ENCODE data around the gene PSMA3. TPM values are rescaled to one million over a fixed set of nuclear protein-coding genes. Genes with fewer than 3 reads are reported as not detected.
A peak's percentile ranks its signal among the peaks of the same experiment; 100 is the strongest.

Gene PSMA3
- total and polyA plus RNA-seq, 10 of the 15 experiments (the other 5 are each of a cell fraction or from before 2014, with no cell fraction given) = 142 to 936 (median 400) TPM

DNA sequence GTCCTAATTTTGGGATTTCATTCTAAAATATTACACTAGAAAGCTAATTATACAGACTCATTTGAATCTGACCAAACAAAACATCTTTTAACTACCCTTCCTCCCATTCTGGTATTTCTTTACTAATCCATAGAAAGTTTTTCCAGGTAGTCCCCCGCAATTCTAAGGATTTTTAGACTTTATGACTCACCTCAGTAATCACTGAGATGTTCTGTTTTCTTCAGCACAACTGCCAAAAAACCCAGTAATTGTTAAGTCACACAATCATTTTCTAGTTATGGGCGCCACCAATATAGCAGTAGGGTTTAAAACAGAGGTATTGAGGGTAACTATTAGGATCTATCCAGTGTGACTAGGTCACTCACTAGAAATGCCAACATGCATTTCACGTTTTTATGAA, 52.1 kb downstream of the PSMA3 start:
- ChIA-PET POLR2A (interaction anchor here (0.6 to 2.4 kb wide), 2 partner anchors 10 to 47 kb away, joined by 6 to 14 read pairs; no protein-coding TSS in a partner anchor), SMC1A (ENCODE audit: uncharacterized antibody, unreplicated experiment) (interaction anchor here (3.0 kb wide), 1 partner anchor 8 kb away, joined by 10 read pairs; no protein-coding TSS in a partner anchor), CTCF (interaction anchor here (1.8 kb wide), 1 partner anchor 8 kb away, joined by 7 read pairs; no protein-coding TSS in a partner anchor), RAD21 (ENCODE audit: unreplicated experiment) (interaction anchor here (1.6 kb wide), 1 partner anchor 20 kb away, joined by 5 read pairs; no protein-coding TSS in a partner anchor)
- Histone ChIP-seq H3K27ac (ENCODE audit: control insufficient read depth, insufficient read depth) (peak overlapping the region; percentile 97), H3K9ac (ENCODE audit: control insufficient read depth, insufficient read depth, low read length) (peak overlapping the region; percentile 97), H3K4me3 (peak overlapping the region; percentile 92), H3K79me2 (ENCODE audit: control insufficient read depth, insufficient read depth, low read length) (peaks cover 84% of the 10 kb centered on the region), H4K20me1 (ENCODE audit: control insufficient read depth, insufficient read depth) (peaks cover 2% of the 10 kb centered on the region; the same call in 1 of the 2 replicates), H2AFZ (ENCODE audit: control insufficient read depth, low read depth, low read length) (no peak overlapping the region), H3K27me3 (replicated peaks in 1 of 2; ENCODE audit: control insufficient read depth in 2 of 2, insufficient read depth in 2 of 2, low read length in 1 of 2) (no peaks in the 10 kb centered on the region), H3K4me1 (ENCODE audit: control insufficient read depth, insufficient read depth, low read length) (0 out of 2 replicates have a peak, but pooled peaks cover 3% of the 10 kb centered on the region), H3K36me3 (ENCODE audit: control insufficient read depth in 2 of 2, insufficient read depth in 2 of 2, low read length in 1 of 2) (peaks cover 2 to 16% of the 10 kb centered on the region in 2 experiments; a peak in 3 of 4 replicates), H3K9me3 (replicated peaks; ENCODE audit: control insufficient read depth, insufficient read depth, low read length) (no peaks in the 10 kb centered on the region; the same call in 1 of the 3 replicates), H3K4me2 (ENCODE audit: control insufficient read depth, insufficient read depth) (peak overlapping the region; percentile 79)
- TF ChIP-seq MXI1 (IDR thresholded peaks at IDR 0.05; ENCODE audit: low read depth, low read length) (no peak), ZNF274 (IDR thresholded peaks at IDR 0.05; ENCODE audit: insufficient read depth, insufficient read length) (no peak), IRF4 (IDR thresholded peaks at IDR 0.05; ENCODE audit: low read depth, low read length) (no peak), ASH2L (IDR thresholded peaks at IDR 0.05; ENCODE audit: borderline replicate concordance, low read depth) (no peak), PAX8 (IDR thresholded peaks at IDR 0.05) (no peak)
- TF ChIP-seq, protein P1, sequence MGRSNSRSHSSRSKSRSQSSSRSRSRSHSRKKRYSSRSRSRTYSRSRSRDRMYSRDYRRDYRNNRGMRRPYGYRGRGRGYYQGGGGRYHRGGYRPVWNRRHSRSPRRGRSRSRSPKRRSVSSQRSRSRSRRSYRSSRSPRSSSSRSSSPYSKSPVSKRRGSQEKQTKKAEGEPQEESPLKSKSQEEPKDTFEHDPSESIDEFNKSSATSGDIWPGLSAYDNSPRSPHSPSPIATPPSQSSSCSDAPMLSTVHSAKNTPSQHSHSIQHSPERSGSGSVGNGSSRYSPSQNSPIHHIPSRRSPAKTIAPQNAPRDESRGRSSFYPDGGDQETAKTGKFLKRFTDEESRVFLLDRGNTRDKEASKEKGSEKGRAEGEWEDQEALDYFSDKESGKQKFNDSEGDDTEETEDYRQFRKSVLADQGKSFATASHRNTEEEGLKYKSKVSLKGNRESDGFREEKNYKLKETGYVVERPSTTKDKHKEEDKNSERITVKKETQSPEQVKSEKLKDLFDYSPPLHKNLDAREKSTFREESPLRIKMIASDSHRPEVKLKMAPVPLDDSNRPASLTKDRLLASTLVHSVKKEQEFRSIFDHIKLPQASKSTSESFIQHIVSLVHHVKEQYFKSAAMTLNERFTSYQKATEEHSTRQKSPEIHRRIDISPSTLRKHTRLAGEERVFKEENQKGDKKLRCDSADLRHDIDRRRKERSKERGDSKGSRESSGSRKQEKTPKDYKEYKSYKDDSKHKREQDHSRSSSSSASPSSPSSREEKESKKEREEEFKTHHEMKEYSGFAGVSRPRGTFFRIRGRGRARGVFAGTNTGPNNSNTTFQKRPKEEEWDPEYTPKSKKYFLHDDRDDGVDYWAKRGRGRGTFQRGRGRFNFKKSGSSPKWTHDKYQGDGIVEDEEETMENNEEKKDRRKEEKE (IDR thresholded peaks at IDR 0.05) = no peak
- intact Hi-C loops (cut with micrococcal nuclease; ENCODE audit: unreplicated experiment) = loop anchor here (2.0 kb wide), 1 partner anchor 130 kb away; the partner anchor contains the start of genes KIAA0586 and TIMM9
- in situ Hi-C loops (cut with MboI) = no loop called here
- no peak for DNase-seq (ENCODE audit: low read depth, low spot score)
- 0% methylated on average over 3 of the region's 3 CpGs for WGBS (ENCODE audit: insufficient coverage, insufficient replicate concordance, low lambda C conversion rate, missing lambda C conversion rate)
- ATAC-seq = no peak
- BruUV-seq (replicated peaks) = no TSS peak
- FAIRE-seq = no peak
